WTC11 (cell line): ENCODE data around the gene ADAMTS9. TPM values are rescaled to one million over a fixed set of nuclear protein-coding genes. Genes with fewer than 3 reads are reported as not detected.

Experiments used
- ATAC-seq: fragments of 200-7000 bp; cut with Tn5 transposase; 2 replicates; pipeline ENCODE4 v1.10.0; 2021; ENCODE audit warnings: mild to moderate bottlenecking, moderate library complexity
- CTCF ChIA-PET: fragments of 300-600 bp; sonication (Branson Sonifier 250); formaldehyde crosslinking; loops from one replicate; lab custom pipeline; 2021; ENCODE audit warnings: antibody characterized with exemption; lab: Charles Lee
- POLR2A ChIA-PET: fragments of 350-600 bp; sonication (Branson Sonifier 250); formaldehyde crosslinking; loops from one replicate; lab custom pipeline; 2021; ENCODE audit warnings: antibody characterized with exemption; lab: Charles Lee
- DNase-seq: peaks from one replicate; pipeline ENCODE4 v3.0.0; 2021; ENCODE audit warnings: low spot score
- H3K27ac Mint-ChIP-seq: 2 replicates; pipeline ENCODE4 v1.8.0; 2021; ENCODE audit warnings: mixed read lengths
- H3K27me3 Mint-ChIP-seq: 2 replicates; pipeline ENCODE4 v1.8.0; 2021; ENCODE audit warnings: low read depth, mild to moderate bottlenecking, moderate library complexity, mixed read lengths
- H3K36me3 Mint-ChIP-seq: 2 replicates; pipeline ENCODE4 v1.8.0; 2021; ENCODE audit warnings: mixed read lengths
- H3K4me1 Mint-ChIP-seq: 2 replicates; pipeline ENCODE4 v1.8.0; 2022; ENCODE audit warnings: mixed read lengths
- H3K4me3 Mint-ChIP-seq: 2 replicates; pipeline ENCODE4 v1.8.0; 2021; ENCODE audit warnings: mild to moderate bottlenecking, moderate library complexity, mixed read lengths
- H3K9me3 Mint-ChIP-seq: 2 replicates; pipeline ENCODE4 v1.8.0; 2021; ENCODE audit warnings: mixed read lengths
- ATF6 ChIP-seq: sonication (generic); formaldehyde crosslinking; IDR thresholded peaks from 2 replicates; pipeline ENCODE4 v1.8.1; 2023; ENCODE audit warnings: mild to moderate bottlenecking, missing genetic modification reagents
- CREM ChIP-seq: sonication (generic); formaldehyde crosslinking; IDR thresholded peaks from 2 replicates; pipeline ENCODE4 v1.8.1; 2022; ENCODE audit warnings: mild to moderate bottlenecking, missing genetic modification reagents, moderate library complexity
- ELF4 ChIP-seq: sonication (generic); formaldehyde crosslinking; IDR thresholded peaks from 2 replicates; pipeline ENCODE4 v1.8.1; 2022; ENCODE audit warnings: low read depth, mild to moderate bottlenecking, moderate library complexity, missing genetic modification reagents
- EMX1 ChIP-seq: fragments of 250-450 bp; sonication (Bioruptor Pico); IDR thresholded peaks from 2 replicates; pipeline ENCODE4 v1.8.0; 2021; ENCODE audit warnings: mild to moderate bottlenecking
- IRF1 ChIP-seq: sonication (generic); formaldehyde crosslinking; IDR thresholded peaks from 2 replicates; pipeline ENCODE4 v1.8.0; 2023; ENCODE audit warnings: missing genetic modification reagents
- JUN ChIP-seq: sonication (generic); formaldehyde crosslinking; IDR thresholded peaks from 2 replicates; pipeline ENCODE4 v1.8.0; 2023; ENCODE audit warnings: mild to moderate bottlenecking, missing genetic modification reagents
- KAT7 ChIP-seq: sonication (generic); formaldehyde crosslinking; IDR thresholded peaks from 2 replicates; pipeline ENCODE4 v1.8.1; 2023; ENCODE audit warnings: missing genetic modification reagents, mild to moderate bottlenecking, borderline replicate concordance
- MYBL2 ChIP-seq: sonication (generic); formaldehyde crosslinking; IDR thresholded peaks from 2 replicates; pipeline ENCODE4 v1.8.1; 2023; ENCODE audit warnings: mild to moderate bottlenecking, moderate library complexity, missing genetic modification reagents
- PRDM15 ChIP-seq: sonication (generic); formaldehyde crosslinking; IDR thresholded peaks from 2 replicates; pipeline ENCODE4 v1.8.0; 2022; ENCODE audit warnings: missing genetic modification reagents
- RORB ChIP-seq: fragments of 250-450 bp; sonication (Bioruptor Pico); IDR thresholded peaks from 2 replicates; pipeline ENCODE4 v1.9.0; 2021; ENCODE audit warnings: mild to moderate bottlenecking
- SMAD3 ChIP-seq: sonication (generic); formaldehyde crosslinking; IDR thresholded peaks from 2 replicates; pipeline ENCODE4 v1.8.0; 2022; ENCODE audit warnings: missing genetic modification reagents, mild to moderate bottlenecking, borderline replicate concordance
- TCF7 ChIP-seq: sonication (generic); formaldehyde crosslinking; IDR thresholded peaks from 2 replicates; pipeline ENCODE4 v1.8.0; 2022; ENCODE audit warnings: mild to moderate bottlenecking, low read depth, missing genetic modification reagents, moderate library complexity
- USF1 ChIP-seq: sonication (generic); formaldehyde crosslinking; IDR thresholded peaks from 2 replicates; pipeline ENCODE4 v1.8.0; 2022; ENCODE audit warnings: mild to moderate bottlenecking, missing genetic modification reagents
- ZNF138 ChIP-seq: sonication (generic); formaldehyde crosslinking; conservative IDR thresholded peaks from 2 replicates; pipeline ENCODE4 v1.8.1; 2022; ENCODE audit warnings: mild to moderate bottlenecking, moderate library complexity, missing genetic modification reagents
- total RNA-seq: library from RNA; stranded (reverse); gene quantifications from 3 replicates; pipeline ENCODE4 v1.2.3, GENCODE V29; 2021
- TF ChIP-seq, protein P1 (sequence below): fragments of 250-450 bp; sonication (Bioruptor Pico); IDR thresholded peaks from 2 replicates; pipeline ENCODE4 v1.9.0; 2021; ENCODE audit warnings: mild to moderate bottlenecking, borderline replicate concordance
- TF ChIP-seq, protein P2 (sequence below): sonication (generic); formaldehyde crosslinking; IDR thresholded peaks from 2 replicates; pipeline ENCODE4 v1.8.1; 2022; ENCODE audit warnings: mild to moderate bottlenecking, missing genetic modification reagents, moderate library complexity, borderline replicate concordance
- TF ChIP-seq, protein P3 (sequence below): fragments of 250-450 bp; sonication (Bioruptor Pico); IDR thresholded peaks from 2 replicates; pipeline ENCODE4 v1.8.0; 2021; ENCODE audit warnings: mild to moderate bottlenecking

The ADAMTS9 gene
- total RNA-seq, 1 experiment from 2014 or later = 3.1 TPM

GRCh38 chr3:64601824-64602223 is 86.0 kb downstream of the ADAMTS9 start (continued):
- TF ChIP-seq, protein P1, sequence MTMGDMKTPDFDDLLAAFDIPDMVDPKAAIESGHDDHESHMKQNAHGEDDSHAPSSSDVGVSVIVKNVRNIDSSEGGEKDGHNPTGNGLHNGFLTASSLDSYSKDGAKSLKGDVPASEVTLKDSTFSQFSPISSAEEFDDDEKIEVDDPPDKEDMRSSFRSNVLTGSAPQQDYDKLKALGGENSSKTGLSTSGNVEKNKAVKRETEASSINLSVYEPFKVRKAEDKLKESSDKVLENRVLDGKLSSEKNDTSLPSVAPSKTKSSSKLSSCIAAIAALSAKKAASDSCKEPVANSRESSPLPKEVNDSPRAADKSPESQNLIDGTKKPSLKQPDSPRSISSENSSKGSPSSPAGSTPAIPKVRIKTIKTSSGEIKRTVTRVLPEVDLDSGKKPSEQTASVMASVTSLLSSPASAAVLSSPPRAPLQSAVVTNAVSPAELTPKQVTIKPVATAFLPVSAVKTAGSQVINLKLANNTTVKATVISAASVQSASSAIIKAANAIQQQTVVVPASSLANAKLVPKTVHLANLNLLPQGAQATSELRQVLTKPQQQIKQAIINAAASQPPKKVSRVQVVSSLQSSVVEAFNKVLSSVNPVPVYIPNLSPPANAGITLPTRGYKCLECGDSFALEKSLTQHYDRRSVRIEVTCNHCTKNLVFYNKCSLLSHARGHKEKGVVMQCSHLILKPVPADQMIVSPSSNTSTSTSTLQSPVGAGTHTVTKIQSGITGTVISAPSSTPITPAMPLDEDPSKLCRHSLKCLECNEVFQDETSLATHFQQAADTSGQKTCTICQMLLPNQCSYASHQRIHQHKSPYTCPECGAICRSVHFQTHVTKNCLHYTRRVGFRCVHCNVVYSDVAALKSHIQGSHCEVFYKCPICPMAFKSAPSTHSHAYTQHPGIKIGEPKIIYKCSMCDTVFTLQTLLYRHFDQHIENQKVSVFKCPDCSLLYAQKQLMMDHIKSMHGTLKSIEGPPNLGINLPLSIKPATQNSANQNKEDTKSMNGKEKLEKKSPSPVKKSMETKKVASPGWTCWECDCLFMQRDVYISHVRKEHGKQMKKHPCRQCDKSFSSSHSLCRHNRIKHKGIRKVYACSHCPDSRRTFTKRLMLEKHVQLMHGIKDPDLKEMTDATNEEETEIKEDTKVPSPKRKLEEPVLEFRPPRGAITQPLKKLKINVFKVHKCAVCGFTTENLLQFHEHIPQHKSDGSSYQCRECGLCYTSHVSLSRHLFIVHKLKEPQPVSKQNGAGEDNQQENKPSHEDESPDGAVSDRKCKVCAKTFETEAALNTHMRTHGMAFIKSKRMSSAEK (CRISPR knock-in tag) = no peak
- no peak for TF ChIP-seq RORB
- no peak for TF ChIP-seq CREM (CRISPR knock-in tag)
- TF ChIP-seq ELF4 = no peak
- TF ChIP-seq ZNF138 (CRISPR knock-in tag) = no peak
- TF ChIP-seq ATF6 (CRISPR knock-in tag) = no peak
- no peak for TF ChIP-seq PRDM15 (CRISPR knock-in tag)
- TF ChIP-seq SMAD3 (CRISPR knock-in tag) = no peak
- no peak for TF ChIP-seq USF1 (CRISPR knock-in tag)
- no peak for TF ChIP-seq JUN (CRISPR knock-in tag)
- TF ChIP-seq TCF7 = no peak
- TF ChIP-seq, protein P2, sequence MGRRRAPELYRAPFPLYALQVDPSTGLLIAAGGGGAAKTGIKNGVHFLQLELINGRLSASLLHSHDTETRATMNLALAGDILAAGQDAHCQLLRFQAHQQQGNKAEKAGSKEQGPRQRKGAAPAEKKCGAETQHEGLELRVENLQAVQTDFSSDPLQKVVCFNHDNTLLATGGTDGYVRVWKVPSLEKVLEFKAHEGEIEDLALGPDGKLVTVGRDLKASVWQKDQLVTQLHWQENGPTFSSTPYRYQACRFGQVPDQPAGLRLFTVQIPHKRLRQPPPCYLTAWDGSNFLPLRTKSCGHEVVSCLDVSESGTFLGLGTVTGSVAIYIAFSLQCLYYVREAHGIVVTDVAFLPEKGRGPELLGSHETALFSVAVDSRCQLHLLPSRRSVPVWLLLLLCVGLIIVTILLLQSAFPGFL = no peak

DNA sequence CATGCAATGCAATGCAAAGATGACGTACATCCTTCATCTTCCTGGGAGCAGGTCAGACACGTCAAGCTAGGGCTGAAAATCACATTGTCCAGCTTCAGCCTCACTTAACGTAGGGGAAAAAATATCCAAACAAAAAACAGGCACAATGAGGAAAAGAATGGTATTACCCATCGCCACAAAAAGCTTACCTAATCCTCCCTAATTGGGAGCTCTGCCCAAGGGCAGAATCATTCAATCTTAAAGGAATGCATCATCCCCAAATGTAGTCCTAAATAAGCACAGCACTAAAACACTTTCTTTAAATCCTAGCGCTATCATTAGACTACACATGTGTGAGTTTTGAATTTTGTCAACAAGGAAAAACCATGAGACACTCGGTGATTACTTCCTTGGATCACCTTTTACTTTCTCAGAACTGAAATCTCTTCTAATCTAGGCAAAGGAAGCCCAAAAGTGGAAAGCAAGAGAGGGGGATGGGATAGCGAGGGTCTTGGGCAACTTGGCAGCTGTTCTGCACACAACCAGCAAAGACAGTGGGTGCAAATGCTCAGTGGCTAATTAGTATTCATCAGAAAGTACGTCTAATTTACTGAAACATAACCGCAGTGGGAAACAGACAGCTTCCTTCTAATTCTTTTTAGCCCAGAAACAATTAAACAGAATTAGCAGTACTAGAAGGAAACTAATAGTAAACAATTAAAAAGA is 87.4 kb downstream of the ADAMTS9 start:
- no peaks in the 10 kb centered on the region for H3K27me3 Mint-ChIP-seq
- H3K4me3 Mint-ChIP-seq = no peak overlapping the region
- H3K27ac Mint-ChIP-seq = no peak overlapping the region
- no peak for ATAC-seq
- no peaks in the 10 kb centered on the region for H3K4me1 Mint-ChIP-seq
- POLR2A ChIA-PET = no interaction called here
- no peaks in the 10 kb centered on the region for H3K9me3 Mint-ChIP-seq
- DNase-seq = no peak
- CTCF ChIA-PET = no interaction called here
- no peaks in the 10 kb centered on the region for H3K36me3 Mint-ChIP-seq
- no peak for TF ChIP-seq EMX1 (CRISPR knock-in tag)
- TF ChIP-seq IRF1 (CRISPR knock-in tag) = no peak
- TF ChIP-seq KAT7 = no peak
- TF ChIP-seq, protein P3, sequence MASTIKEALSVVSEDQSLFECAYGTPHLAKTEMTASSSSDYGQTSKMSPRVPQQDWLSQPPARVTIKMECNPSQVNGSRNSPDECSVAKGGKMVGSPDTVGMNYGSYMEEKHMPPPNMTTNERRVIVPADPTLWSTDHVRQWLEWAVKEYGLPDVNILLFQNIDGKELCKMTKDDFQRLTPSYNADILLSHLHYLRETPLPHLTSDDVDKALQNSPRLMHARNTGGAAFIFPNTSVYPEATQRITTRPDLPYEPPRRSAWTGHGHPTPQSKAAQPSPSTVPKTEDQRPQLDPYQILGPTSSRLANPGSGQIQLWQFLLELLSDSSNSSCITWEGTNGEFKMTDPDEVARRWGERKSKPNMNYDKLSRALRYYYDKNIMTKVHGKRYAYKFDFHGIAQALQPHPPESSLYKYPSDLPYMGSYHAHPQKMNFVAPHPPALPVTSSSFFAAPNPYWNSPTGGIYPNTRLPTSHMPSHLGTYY = no peak
- TF ChIP-seq MYBL2 (CRISPR knock-in tag) = no peak
- TF ChIP-seq JUN (CRISPR knock-in tag) = no peak
